ENCODE results near the gene NKAIN4. TPM values are rescaled to one million over a fixed set of nuclear protein-coding genes. Genes with fewer than 3 reads are reported as not detected.
A peak's percentile ranks its signal among the peaks of the same experiment; 100 is the strongest.
"Not testable (repeated sequence)": the region's sequence is repeated elsewhere in the genome, so short reads cannot be mapped to it uniquely, and the experiment has no call there.

NKAIN4 gene
- polyA plus RNA-seq, 4 donors: 0.51 to 5.9 TPM; not detected in 2

DNA sequence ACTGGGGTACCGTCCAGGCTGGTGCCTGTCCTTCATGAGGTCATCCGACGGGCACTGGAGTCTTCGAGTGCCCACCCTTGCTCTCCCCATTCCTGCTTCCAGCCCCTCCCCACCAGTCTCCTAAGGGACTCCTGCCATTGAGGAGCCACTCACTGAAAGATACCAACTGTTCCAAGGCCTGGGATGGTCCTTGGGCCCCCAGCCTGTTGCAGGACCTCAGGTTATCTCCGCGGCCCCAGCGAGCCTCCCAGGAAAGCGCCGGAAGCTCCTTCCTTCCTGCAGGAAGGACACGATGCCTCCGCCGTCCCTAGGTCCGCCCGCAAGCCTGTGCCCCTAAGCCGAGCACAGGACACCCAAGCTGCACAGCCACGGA, 1.2 kb downstream of the NKAIN4 start:
- peaks cover 0 to 7% (median 0%) of the 10 kb centered on the region in 3 donors for H3K4me1 ChIP-seq (ENCODE audit: control insufficient read depth in 3 of 3, insufficient read depth in 2 of 3, low read depth in 1 of 3, low read length in 2 of 3)
- H3K4me3 ChIP-seq (ENCODE audit: low read depth in 1 of 3, low read length in 3 of 3): peak overlapping the region in 1 of 3 donors; percentile 26
- H3K36me3 ChIP-seq (ENCODE audit: control insufficient read depth in 3 of 3, insufficient read depth in 2 of 3, low read depth in 1 of 3, low read length in 3 of 3): no peaks in the 10 kb centered on the region
- H3K27me3 ChIP-seq (ENCODE audit: control insufficient read depth in 3 of 3, insufficient read depth in 3 of 3, low read length in 3 of 3): peaks cover 11 to 47% (median 28%) of the 10 kb centered on the region in 3 donors
- DNase-seq (no peak), FAIRE-seq (no peak)
- H3K27ac ChIP-seq (ENCODE audit: low read depth in 1 of 3, low read length in 2 of 3): no peak overlapping the region
- H3K9me3 ChIP-seq (ENCODE audit: control insufficient read depth in 2 of 2, insufficient read depth in 1 of 2, low read depth in 1 of 2, low read length in 1 of 2): no peaks in the 10 kb centered on the region
- WGBS, 3 donors: 10 to 18% (median 14%) methylated on average over 16 of the region's 16 CpGs

DNA sequence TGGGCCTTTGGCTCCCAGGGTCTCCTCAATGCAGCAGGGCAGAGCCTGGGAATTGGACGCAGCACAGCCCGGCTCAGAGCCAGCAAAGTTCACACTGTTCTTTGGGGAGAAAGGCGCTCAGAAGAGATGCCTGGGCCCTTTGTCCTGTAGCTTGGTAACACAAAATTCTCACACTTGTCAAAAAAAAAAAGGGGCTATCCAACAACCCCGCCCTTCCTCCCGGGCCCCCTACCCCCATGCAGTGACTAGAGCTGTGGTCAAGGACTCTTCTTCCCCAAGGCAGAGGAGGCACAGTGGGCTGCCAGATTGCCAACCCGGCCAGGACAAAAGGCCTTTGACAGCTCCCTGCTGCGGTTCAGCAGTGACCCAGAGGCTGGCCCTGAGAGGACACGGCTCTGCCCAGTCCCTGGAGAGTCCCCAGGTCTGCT, 2.0 kb downstream of the NKAIN4 start:
- no peak for FAIRE-seq
- 47 to 59% (median 56%) methylated on average over 7 to 8 of the region's 8 CpGs for WGBS, 3 donors

GRCh38 chr20:63251350-63251749, 2.9 kb downstream of the NKAIN4 start:
- H3K4me3 ChIP-seq (ENCODE audit: low read depth in 1 of 3, low read length in 3 of 3); H3K27ac ChIP-seq (ENCODE audit: low read depth in 1 of 3, low read length in 2 of 3); H3K9me3 ChIP-seq (ENCODE audit: control insufficient read depth in 2 of 2, insufficient read depth in 1 of 2, low read depth in 1 of 2, low read length in 1 of 2); H3K36me3 ChIP-seq (ENCODE audit: control insufficient read depth in 3 of 3, insufficient read depth in 2 of 3, low read depth in 1 of 3, low read length in 3 of 3); H3K4me1 ChIP-seq (ENCODE audit: control insufficient read depth in 3 of 3, insufficient read depth in 2 of 3, low read depth in 1 of 3, low read length in 2 of 3); DNase-seq; FAIRE-seq: not testable (repeated sequence)
- 20 to 36% (median 24%) methylated on average over 12 of the region's 14 CpGs for WGBS, 3 donors
- H3K27me3 ChIP-seq (ENCODE audit: control insufficient read depth in 3 of 3, insufficient read depth in 3 of 3, low read length in 3 of 3): peaks cover 11 to 60% (median 38%) of the 10 kb centered on the region in 3 donors

More for the DNA sequence above, 2.0 kb downstream of the NKAIN4 start:
- no peak for DNase-seq
- no peak overlapping the region for H3K4me3 ChIP-seq (ENCODE audit: low read depth in 1 of 3, low read length in 3 of 3)
- no peaks in the 10 kb centered on the region for H3K9me3 ChIP-seq (ENCODE audit: control insufficient read depth in 2 of 2, insufficient read depth in 1 of 2, low read depth in 1 of 2, low read length in 1 of 2)
- peaks cover 11 to 55% (median 32%) of the 10 kb centered on the region in 3 donors for H3K27me3 ChIP-seq (ENCODE audit: control insufficient read depth in 3 of 3, insufficient read depth in 3 of 3, low read length in 3 of 3)
- peaks cover 0 to under 1% (median 0%) of the 10 kb centered on the region in 3 donors for H3K36me3 ChIP-seq (ENCODE audit: control insufficient read depth in 3 of 3, insufficient read depth in 2 of 3, low read depth in 1 of 3, low read length in 3 of 3)
- H3K27ac ChIP-seq (ENCODE audit: low read depth in 1 of 3, low read length in 2 of 3): no peak overlapping the region
- peaks cover 0 to 6% (median 0%) of the 10 kb centered on the region in 3 donors for H3K4me1 ChIP-seq (ENCODE audit: control insufficient read depth in 3 of 3, insufficient read depth in 2 of 3, low read depth in 1 of 3, low read length in 2 of 3)

- peaks cover 0 to 2% (median 0%) of the 10 kb centered on the region in 3 donors for H3K36me3 ChIP-seq (ENCODE audit: control insufficient read depth in 3 of 3, insufficient read depth in 2 of 3, low read depth in 1 of 3, low read length in 3 of 3)
- peaks cover 11 to 48% (median 31%) of the 10 kb centered on the region in 3 donors for H3K27me3 ChIP-seq (ENCODE audit: control insufficient read depth in 3 of 3, insufficient read depth in 3 of 3, low read length in 3 of 3)
- no peak overlapping the region for H3K27ac ChIP-seq (ENCODE audit: low read depth in 1 of 3, low read length in 2 of 3)
- H3K9me3 ChIP-seq (ENCODE audit: control insufficient read depth in 2 of 2, insufficient read depth in 1 of 2, low read depth in 1 of 2, low read length in 1 of 2): no peaks in the 10 kb centered on the region
- whole genome bisulfite sequencing, 3 donors: 82 to 89% (median 86%) methylated on average over 14 to 15 of the region's 15 CpGs
- no peak overlapping the region for H3K4me3 ChIP-seq (ENCODE audit: low read depth in 1 of 3, low read length in 3 of 3)
- no peak for DNase-seq
- no peak for FAIRE-seq
- H3K4me1 ChIP-seq (ENCODE audit: control insufficient read depth in 3 of 3, insufficient read depth in 2 of 3, low read depth in 1 of 3, low read length in 2 of 3): peaks cover 0 to 2% (median 0%) of the 10 kb centered on the region in 3 donors
Observed at GRCh38 chr20:63249891-63250290, 4.4 kb downstream of the NKAIN4 start.

GRCh38 chr20:63248835-63249591, 5.2 kb downstream of the NKAIN4 start:
- Histone ChIP-seq H3K9me3 (ENCODE audit: control insufficient read depth in 2 of 2, insufficient read depth in 1 of 2, low read depth in 1 of 2, low read length in 1 of 2) (no peaks in the 10 kb centered on the region), H3K36me3 (ENCODE audit: control insufficient read depth in 3 of 3, insufficient read depth in 2 of 3, low read depth in 1 of 3, low read length in 3 of 3) (peaks cover 0 to 2% (median 0%) of the 10 kb centered on the region in 3 donors), H3K4me1 (ENCODE audit: control insufficient read depth in 3 of 3, insufficient read depth in 2 of 3, low read depth in 1 of 3, low read length in 2 of 3) (no peaks in the 10 kb centered on the region), H3K27me3 (ENCODE audit: control insufficient read depth in 3 of 3, insufficient read depth in 3 of 3, low read length in 3 of 3) (peaks cover 8 to 45% (median 29%) of the 10 kb centered on the region in 3 donors), H3K27ac (ENCODE audit: low read depth in 1 of 3, low read length in 2 of 3) (no peak overlapping the region), H3K4me3 (ENCODE audit: low read depth in 1 of 3, low read length in 3 of 3) (no peak overlapping the region)
- DNase-seq (no peak), FAIRE-seq (no peak)
- WGBS, 3 donors: 65 to 72% (median 67%) methylated on average over 25 of the region's 25 CpGs

GRCh38 chr20:63247671-63248228, 6.5 kb downstream of the NKAIN4 start:
- Histone ChIP-seq H3K9me3 (ENCODE audit: control insufficient read depth in 2 of 2, insufficient read depth in 1 of 2, low read depth in 1 of 2, low read length in 1 of 2) (no peaks in the 10 kb centered on the region), H3K36me3 (ENCODE audit: control insufficient read depth in 3 of 3, insufficient read depth in 2 of 3, low read depth in 1 of 3, low read length in 3 of 3) (peaks cover 0 to 2% (median 0%) of the 10 kb centered on the region in 3 donors), H3K27ac (ENCODE audit: low read depth in 1 of 3, low read length in 2 of 3) (no peak overlapping the region), H3K4me3 (ENCODE audit: low read depth in 1 of 3, low read length in 3 of 3) (no peak overlapping the region), H3K27me3 (ENCODE audit: control insufficient read depth in 3 of 3, insufficient read depth in 3 of 3, low read length in 3 of 3) (peaks cover 0 to 36% (median 25%) of the 10 kb centered on the region in 3 donors), H3K4me1 (ENCODE audit: control insufficient read depth in 3 of 3, insufficient read depth in 2 of 3, low read depth in 1 of 3, low read length in 2 of 3) (no peaks in the 10 kb centered on the region)
- FAIRE-seq (no peak), DNase-seq (no peak)
- WGBS, 3 donors: 49 to 73% (median 62%) methylated on average over 22 to 24 of the region's 24 CpGs

- Histone ChIP-seq H3K27me3 (ENCODE audit: control insufficient read depth in 3 of 3, insufficient read depth in 3 of 3, low read length in 3 of 3) (peaks cover 0 to 26% (median 18%) of the 10 kb centered on the region in 3 donors), H3K27ac (ENCODE audit: low read depth in 1 of 3, low read length in 2 of 3) (no peak overlapping the region), H3K36me3 (ENCODE audit: control insufficient read depth in 3 of 3, insufficient read depth in 2 of 3, low read depth in 1 of 3, low read length in 3 of 3) (peaks cover 0 to 2% (median 0%) of the 10 kb centered on the region in 3 donors), H3K4me3 (ENCODE audit: low read depth in 1 of 3, low read length in 3 of 3) (no peak overlapping the region), H3K4me1 (ENCODE audit: control insufficient read depth in 3 of 3, insufficient read depth in 2 of 3, low read depth in 1 of 3, low read length in 2 of 3) (no peaks in the 10 kb centered on the region), H3K9me3 (ENCODE audit: control insufficient read depth in 2 of 2, insufficient read depth in 1 of 2, low read depth in 1 of 2, low read length in 1 of 2) (no peaks in the 10 kb centered on the region)
- FAIRE-seq (no peak), DNase-seq (no peak)
- 41 to 50% (median 47%) methylated on average over 48 to 50 of the region's 50 CpGs for WGBS, 3 donors
Observed at GRCh38 chr20:63246490-63247288, 7.6 kb downstream of the NKAIN4 start.

GRCh38 chr20:63244468-63244867, 9.8 kb downstream of the NKAIN4 start:
- WGBS, 3 donors: 66 to 84% (median 68%) methylated on average over 10 of the region's 10 CpGs
- Histone ChIP-seq H3K27me3 (ENCODE audit: control insufficient read depth in 3 of 3, insufficient read depth in 3 of 3, low read length in 3 of 3) (peaks cover 0 to 25% (median 17%) of the 10 kb centered on the region in 3 donors), H3K9me3 (ENCODE audit: control insufficient read depth in 2 of 2, insufficient read depth in 1 of 2, low read depth in 1 of 2, low read length in 1 of 2) (no peaks in the 10 kb centered on the region), H3K4me1 (ENCODE audit: control insufficient read depth in 3 of 3, insufficient read depth in 2 of 3, low read depth in 1 of 3, low read length in 2 of 3) (no peaks in the 10 kb centered on the region), H3K36me3 (ENCODE audit: control insufficient read depth in 3 of 3, insufficient read depth in 2 of 3, low read depth in 1 of 3, low read length in 3 of 3) (peaks cover 0 to 2% (median 0%) of the 10 kb centered on the region in 3 donors), H3K27ac (ENCODE audit: low read depth in 1 of 3, low read length in 2 of 3) (no peak overlapping the region), H3K4me3 (ENCODE audit: low read depth in 1 of 3, low read length in 3 of 3) (no peak overlapping the region)
- FAIRE-seq: no peak
- DNase-seq: no peak

Data from small intestine (tissue), 7 donors.